HG02870 (cell line): ENCODE measurements around the gene METTL14.
"Not testable (repeated sequence)": the region's sequence is repeated elsewhere in the genome, so short reads cannot be mapped to it uniquely, and the experiment has no call there.

Experiments
- ATAC-seq: cut with Tn5 transposase; IDR thresholded peaks from one replicate; pipeline ENCODE4 v1.9.1; 2021; ENCODE audit warnings: mild to moderate bottlenecking, moderate library complexity; ENCODE audit not compliant: unreplicated experiment

METTL14 gene

DNA sequence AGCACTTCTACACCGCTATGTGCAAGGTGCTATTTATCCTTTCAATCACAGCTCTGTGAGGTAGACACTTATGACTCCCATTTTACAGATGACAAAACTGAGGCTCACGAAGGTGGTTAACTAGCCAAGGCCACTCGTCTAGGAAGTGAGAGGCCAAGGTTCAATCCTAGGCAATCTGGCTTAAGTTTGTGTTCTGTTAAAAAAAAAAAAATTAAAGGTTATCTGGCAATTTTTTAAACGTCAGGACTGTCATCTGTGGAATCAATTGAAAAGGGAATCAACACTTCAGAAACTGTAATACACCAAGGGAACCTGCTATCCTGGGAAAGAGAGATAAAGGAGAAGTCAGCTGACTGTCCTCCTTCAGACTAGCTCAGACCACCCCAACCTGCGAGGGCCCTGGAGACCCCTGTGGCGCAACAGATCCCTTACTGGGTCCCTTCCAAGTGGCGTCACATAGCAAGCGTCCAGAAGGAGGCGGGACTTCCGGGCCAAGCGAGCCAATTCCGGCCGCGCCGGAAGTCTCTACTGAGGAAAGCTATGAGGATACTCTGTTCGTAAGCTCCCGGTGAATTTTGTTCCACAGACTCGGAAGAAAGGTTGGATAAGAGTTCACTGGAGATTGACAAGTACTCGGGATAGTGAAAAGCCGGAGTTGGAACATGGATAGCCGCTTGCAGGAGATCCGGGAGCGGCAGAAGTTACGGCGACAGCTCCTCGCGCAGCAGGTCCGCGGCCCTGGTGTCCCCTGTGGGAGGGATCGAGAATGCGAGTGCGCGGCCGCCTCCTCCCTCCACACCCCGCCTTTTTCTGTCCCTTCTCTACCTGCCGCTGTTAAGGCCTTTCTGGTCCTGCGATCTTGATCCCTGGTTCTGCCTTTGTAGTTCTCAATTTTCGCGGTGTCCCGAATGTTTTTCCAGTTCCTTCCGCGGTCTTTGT, at the start of gene METTL14:
Gene METTL14 (plus strand): TSS at position 520 of the 939 bp plus-strand sequence. CDS start 143 bp downstream, at position 663.
- ATAC-seq = peak; percentile 99

- not testable (repeated sequence) for ATAC-seq
These were observed 49.1 kb upstream of the METTL14 start for GRCh38 chr4:118636126-118636525.

GRCh38 chr4:118664665-118665064, 20.5 kb upstream of the METTL14 start:
- not testable (repeated sequence) for ATAC-seq

- ATAC-seq = not testable (repeated sequence)
These were observed 16.0 kb upstream of the METTL14 start for GRCh38 chr4:118669220-118669619.

DNA sequence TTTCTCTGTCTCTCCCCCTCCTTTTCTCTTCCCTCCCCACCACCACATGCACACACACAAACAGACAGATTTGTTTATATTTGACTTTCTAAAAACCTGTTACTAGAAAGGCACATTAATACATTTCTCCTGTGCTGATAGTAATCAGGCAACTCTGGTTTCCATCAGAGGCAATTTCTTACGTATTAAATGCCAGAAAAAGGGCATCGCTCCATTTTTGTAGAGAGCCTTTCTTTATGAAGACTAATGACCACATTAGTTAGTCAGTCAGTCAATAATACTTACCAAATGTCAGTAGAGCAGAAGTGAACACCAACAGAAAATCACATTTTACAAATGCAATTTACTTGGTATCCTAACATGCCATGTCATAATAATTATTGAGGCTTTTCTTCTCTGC, 14.2 kb upstream of the METTL14 start:
- not testable (repeated sequence) for ATAC-seq

- ATAC-seq = no peak
These were observed 9.1 kb upstream of the METTL14 start for GRCh38 chr4:118676128-118676527.

GRCh38 chr4:118680808-118681207, 4.4 kb upstream of the METTL14 start:
- no peak for ATAC-seq

- ATAC-seq = no peak
These were observed 2.3 kb upstream of the METTL14 start for GRCh38 chr4:118682928-118683327.

DNA sequence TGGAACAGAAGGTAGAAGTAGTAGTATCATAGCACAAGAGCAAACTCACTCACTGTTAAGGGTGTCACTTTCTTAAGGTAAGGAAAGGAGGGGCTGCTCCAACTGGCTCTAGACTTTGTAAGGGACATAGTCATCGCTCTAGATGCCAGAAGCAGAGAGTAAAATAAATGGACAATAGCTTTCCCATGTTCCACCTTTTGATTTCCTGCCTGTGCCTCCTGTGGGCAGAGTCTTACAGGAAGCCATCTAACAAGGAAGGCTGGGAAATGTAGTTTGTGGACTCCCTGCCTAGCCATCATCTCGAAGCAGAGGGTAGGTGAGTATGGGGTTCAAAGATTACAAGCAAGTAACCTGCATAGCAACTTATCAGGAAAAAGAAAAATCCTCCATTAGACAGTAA, 1.7 kb upstream of the METTL14 start:
- ATAC-seq = no peak

DNA sequence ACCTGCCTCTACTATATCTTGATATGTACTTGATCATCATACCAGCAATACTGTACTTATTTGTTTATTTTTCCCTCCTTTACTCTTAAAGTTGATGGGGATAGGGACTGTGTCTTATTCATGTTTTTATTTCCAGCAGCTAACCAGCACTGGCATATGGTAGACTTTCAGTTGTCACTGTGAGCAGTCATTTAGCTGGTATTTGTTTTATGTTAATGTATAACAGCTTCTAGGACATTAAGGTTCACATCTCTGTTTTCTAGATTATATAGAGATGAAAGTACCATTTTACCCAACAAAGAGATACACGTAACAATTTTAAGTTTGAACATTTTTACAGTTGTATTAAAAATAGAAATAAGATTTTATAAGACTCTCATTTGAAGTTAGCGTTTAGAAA, 17.9 kb downstream of the METTL14 start:
- ATAC-seq = no peak

- ATAC-seq = no peak
These were observed 25.9 kb downstream of the METTL14 start for GRCh38 chr4:118711052-118711451.

DNA sequence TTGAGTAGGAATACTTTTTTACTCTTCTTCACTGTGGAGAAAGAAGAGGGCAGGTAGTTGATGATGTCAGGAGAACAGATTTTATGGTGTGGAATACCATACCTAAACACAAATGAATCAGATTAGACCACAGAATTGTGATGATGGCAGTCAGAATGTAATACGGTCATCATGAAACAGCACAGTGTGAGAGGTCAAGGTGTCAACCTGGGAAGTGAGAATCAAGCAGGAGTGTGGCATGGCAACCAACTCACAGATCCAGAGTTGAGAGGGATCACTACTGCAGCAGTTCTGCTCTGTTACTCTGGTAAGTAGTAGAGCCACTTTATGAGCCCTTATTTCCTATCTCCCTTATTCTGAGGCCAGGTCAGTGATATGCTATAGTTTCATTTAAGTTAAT, 27.7 kb downstream of the METTL14 start:
- peak; percentile 53 for ATAC-seq

GRCh38 chr4:118714682-118715081, 29.5 kb downstream of the METTL14 start:
- no peak for ATAC-seq

DNA sequence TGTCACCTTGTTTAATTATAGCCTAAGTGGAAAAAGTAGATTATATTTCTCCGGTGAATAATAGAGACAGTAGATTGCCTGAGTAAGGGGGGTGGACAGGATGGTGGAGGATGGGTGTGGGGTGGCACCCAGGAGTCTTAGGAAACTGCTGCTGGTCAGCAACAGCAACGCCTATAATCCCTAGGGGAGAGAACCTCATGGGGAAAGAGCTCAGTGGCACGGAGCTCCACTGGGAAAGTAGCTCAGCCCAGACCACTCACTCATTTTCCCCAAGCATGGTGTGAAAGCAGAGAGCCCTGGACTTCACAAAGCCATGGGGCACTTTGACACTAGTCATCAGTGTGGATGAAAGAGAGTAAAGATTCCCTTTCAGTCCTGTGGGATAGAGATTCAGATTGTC, 31.1 kb downstream of the METTL14 start:
- ATAC-seq = no peak

GRCh38 chr4:118718511-118719170, 33.4 kb downstream of the METTL14 start:
- ATAC-seq = no peak

- no peak for ATAC-seq
These were observed 36.6 kb downstream of the METTL14 start for GRCh38 chr4:118721752-118722151.

- no peak for ATAC-seq
These were observed 38.2 kb downstream of the METTL14 start for GRCh38 chr4:118723369-118723768.

GRCh38 chr4:118727360-118727759, 42.2 kb downstream of the METTL14 start:
- ATAC-seq = no peak

DNA sequence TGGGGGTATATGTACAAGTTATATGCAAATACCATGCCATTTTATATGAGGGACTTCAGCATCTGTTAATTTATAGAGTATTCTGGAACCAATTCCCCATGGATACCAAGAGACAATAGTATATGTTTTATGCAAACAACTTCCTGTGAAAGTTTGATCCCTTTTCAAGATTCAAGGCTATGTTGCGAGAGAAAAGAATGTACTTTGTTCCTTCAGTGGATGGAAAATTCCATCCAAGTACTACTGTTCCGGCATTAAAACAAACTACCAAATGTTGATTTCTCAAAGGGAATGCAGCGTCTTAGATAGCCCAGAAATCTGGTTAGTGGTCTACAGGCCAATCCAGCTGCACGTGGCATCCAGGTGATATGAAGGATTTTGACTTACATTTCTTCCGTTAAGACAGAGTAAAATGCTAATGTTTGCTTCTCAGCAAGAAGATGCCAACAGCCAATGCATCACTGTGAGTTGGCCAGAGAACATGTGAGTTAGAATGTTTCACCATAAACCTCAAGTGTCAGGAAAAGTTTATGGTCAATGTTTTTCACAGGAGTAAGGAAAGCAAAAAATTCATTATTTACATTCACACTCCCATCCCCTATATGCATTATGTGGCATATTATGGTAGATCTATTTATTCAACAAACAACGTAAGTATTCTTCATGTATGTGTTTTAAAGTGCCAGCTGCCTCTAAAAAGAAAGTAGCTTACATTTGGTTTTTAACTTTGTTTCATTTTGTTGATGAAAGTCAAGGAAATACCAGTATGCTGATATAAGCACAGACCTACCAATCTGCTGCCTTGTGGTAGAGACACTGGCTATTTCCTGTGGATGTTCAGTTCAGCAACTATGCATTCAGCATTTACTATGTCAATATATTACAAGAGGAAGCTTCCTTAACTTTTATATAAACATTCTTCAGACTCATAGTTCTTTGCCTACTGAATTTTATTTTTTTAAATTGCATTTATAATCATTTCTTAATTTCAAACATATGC, 44.4 kb downstream of the METTL14 start:
- no peak for ATAC-seq

DNA sequence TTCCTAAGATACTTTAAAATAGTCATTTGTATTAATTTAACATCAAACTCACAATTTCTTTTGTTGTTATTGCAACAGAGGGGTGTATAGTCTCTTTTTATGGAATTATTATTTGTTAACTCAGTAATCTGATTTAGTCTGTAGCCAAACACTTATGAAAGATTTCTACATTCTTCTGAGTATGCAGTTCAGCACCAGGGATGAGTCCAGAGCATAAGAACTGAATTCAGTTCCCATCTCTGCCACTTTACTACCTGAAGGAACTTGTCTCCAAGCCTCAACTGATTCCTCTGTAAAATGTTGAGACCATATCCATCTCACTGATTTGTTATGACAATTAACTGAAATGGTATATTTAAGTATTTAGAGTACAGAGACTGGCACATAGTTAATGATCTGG, 45.5 kb downstream of the METTL14 start:
- ATAC-seq = no peak
